Stimulated activated CD4-positive, alpha-beta T cell treated with anti-CD3 and anti-CD28 coated beads, Interleukin-4, amount 100 ng/mL, for 48 hours (primary cell): ENCODE data around the gene FSTL5.

Experiments used
- DNase-seq, 2 donors: peaks; one replicate each; pipeline ENCODE4 v3.0.0-alpha.2; 2020; ENCODE audit warnings: low read depth in 2 of 2

The FSTL5 gene

DNA sequence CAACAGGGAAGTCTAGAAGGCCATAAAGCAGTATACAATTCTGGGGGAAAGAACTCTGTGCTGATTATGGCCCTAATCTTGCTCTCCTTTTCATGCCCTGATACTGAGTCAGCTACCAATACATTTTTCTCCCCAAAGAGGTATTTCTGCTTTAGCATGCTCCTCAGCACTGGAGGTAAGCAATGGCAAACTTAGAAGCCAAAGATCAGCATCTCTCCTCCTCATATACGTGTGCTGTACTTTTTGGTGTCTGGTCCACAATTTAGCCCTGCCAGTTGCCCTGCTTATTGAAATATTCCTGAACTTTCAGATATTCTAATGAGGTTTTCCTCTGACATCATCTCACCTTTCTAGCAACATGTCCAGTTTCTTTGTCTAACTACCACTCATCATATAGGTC is 226.2 kb downstream of the FSTL5 start:
- no peak for DNase-seq

DNA sequence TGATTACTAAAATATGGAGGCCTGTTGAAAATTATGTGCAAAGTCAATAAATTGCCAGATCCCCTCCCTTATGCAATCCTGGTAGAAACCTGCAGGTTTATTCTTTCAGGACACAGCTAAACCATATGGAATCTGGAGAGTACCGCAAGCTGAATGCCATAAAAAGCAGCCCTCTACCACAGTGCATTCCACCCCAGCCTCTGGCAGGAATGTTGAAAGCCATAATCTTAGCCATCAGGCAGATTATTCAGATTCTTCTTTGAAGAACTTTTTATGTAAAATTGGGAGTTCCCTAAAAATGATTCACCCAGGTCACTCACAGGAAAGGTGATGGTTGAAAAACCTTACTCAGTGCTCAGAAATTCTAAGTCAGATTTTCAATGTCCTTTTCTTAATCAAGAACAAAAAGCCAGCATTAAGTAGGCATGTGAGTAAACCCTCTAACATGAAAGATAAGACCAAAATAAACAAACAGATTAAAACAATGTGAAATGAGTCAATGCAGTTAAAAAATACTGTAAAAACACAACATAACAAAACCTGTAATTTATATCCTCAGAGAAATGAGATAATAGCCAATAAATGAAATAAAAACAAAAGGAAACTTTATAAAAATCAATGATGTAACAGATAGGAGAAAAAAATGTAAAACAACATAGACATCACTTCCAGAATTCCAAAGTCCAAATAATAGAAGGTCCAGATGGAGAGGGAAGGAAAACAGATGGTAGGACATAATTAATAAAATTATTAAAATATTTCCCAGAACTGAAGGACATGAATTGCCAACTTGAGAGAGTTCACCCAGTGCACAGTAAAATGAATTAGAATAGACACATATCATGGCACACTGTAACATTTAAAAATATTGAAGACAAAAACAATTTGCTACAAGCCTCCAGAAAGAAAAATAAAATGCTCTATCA is 226.9 kb downstream of the FSTL5 start:
- DNase-seq, result no peak

DNA sequence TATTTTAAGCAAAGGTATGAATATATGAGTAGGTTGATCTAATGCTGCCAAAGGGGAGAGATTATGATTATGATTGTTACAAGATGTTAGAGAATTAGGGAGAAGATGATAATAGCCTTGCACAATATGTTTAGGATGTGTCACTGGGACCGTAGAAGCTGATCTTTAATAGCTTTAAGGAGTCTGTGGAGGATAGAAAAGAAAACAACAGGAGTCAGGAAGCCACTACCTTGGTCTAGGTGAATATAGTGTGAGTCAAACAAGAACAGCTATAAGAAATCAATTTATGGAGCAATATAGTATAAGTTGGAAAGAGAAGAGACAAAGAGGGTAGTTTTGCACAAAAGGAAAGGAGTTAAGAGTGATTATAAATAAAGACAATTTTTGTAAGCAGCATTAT is 232.7 kb downstream of the FSTL5 start:
- DNase-seq, result no peak

DNA sequence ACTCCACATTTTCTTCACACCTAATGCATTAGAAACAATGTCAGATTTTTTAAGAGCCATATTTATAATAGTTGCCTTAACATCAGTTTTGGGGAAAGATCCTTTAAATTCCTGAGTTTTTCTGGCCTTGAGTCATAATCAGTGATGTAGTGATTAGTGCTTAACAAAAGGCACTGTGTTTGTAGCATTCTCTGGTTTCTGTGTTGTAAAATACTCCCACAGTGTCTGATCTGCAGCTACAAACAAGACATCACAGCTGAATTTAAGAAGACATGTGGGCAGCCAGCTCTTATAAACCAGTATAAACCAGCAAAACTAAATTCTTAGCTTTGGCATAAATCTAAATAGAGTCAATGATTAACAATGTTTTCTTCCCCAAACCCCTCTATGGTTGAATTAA is 233.8 kb downstream of the FSTL5 start:
- DNase-seq, result no peak

DNA sequence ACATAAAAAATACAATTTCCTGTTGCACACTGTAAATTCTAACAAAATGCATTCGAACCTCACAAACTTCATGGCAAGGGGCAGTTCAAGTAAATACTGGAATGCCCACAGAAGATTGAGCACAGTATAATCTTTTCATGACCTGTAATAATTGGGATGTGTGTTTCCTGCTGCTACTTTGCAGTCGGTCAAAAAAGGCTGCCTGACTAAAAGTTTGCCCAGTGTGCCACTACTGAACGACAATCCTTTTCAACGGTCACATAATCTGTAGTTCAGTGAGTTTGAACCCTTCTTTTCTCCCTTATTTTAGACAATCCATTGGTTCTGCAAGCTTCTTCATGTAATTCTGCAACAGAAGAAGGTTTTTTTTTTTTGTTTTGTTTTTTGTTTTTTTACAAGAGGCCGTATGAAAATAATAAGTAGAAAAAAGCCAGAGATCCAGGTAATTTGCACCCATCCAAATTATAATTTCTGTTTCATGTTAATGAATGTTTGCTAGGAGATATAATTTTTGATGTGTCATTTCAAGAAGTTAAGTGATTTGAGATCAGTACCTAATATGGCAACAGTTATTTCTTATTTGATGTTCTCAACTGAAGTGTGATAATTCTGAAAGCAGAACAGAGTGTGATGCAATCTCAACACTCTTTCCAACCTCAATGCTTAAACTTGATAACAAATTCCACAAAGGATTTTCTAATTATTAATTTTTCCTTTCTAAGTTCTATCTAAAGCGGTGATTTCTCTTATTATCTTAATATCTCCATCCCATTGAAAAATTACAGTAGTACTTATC is 237.6 kb downstream of the FSTL5 start:
- no peak for DNase-seq

DNA sequence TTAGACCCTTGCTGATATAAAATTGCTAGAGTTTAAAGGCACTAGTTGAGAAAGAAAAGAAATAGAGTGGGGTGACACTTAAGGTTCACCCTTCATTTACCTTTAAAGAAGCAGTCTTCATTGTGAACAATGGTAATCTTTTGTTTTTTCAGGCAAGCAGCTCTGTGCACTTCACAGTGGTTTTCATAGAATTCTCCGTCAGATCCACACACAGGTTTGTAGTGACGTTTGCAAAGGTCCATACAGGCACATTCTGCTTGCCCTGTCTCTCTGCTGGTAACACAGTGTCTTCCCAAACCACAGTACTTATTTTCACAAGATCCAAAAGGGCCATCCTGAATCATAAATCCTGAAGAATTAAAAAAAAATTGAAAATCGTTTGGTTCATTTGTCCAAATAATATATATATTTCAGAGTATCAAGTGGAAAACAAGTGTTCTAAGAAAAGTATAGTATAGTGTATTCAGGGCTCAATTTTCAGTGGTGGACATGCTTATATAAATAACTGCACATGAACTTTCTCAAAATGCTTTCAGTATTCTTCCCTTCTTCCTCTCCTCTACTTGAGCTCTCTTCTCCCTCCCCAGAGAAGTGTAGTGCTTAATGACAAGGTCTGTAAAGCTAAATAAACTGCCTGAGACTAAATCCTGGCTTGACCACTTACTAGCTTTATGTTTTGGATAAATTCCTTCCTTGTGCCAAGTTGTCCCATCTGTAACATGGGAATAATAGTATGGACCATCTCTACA is 243.3 kb downstream of the FSTL5 start:
- DNase-seq, result no peak

DNA sequence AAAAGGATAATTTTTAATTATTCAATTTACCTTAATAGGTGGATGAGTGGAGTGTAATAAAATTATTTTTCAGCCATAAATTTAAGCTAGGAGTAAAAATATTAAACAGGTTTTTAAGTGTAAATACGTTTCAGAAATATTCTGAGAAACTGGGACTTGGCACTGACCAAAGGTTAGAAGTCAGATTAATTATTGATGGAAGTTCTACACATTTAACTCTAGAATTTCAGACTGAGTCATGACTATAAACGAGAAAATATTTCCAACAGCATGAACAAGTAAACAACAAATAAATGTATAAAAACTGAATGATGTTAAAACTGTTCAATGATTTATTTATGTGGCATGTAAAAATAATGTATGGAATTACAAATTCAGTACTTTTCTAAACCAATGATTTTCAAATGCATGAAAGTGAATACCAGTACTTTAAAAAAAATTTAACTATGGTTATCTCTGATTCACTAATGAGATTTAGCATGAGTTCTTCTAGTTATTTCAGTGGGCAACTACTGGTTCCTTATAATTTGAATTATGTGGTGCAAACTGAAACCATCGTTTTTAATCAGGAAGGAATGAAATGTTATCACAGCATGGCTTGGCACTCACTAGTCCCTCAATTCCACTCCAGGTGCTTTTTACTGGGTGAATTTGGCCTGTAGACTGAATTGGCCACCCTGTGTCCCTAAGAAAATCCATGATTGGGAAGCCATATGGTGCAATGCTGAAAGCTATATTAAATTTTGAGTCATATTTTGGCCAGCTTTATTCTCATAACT is 244.2 kb downstream of the FSTL5 start:
- no peak for DNase-seq

DNA sequence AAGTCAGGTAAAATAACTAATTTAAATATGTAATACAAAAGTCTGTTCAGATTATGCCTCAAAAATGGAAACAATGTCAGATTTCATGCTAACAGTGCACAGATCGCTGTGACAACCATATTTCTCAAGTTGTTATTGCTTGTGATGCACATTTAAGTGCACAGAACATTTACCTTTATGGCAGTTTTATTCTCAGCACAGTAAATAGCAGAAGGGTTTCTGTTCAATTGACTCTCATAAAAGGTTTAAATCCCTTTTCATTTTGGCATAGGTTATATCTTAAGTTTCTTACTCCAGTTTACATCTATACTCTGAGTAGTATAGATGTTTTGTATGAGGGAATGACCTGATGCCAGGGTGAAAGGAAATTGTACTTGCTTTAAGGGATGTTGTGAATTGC is 247.8 kb downstream of the FSTL5 start:
- no peak for DNase-seq

DNA sequence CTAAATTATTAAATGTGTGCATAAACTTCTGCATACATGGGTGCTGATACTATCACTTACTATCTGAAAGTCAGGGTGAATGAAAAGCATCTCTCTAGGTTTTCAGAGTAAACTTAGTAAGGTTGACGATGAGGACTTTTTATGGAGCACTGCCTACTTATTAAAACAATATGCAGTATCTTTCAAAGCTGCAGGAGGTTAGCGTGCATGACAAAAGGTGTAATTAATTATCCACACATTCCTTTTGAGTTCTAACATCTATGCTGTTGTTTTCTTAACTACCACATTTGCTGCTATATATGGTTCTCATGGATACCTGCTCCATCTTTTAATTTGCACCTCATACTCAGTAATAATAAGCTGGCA is 256.2 kb downstream of the FSTL5 start:
- DNase-seq, result no peak

DNA sequence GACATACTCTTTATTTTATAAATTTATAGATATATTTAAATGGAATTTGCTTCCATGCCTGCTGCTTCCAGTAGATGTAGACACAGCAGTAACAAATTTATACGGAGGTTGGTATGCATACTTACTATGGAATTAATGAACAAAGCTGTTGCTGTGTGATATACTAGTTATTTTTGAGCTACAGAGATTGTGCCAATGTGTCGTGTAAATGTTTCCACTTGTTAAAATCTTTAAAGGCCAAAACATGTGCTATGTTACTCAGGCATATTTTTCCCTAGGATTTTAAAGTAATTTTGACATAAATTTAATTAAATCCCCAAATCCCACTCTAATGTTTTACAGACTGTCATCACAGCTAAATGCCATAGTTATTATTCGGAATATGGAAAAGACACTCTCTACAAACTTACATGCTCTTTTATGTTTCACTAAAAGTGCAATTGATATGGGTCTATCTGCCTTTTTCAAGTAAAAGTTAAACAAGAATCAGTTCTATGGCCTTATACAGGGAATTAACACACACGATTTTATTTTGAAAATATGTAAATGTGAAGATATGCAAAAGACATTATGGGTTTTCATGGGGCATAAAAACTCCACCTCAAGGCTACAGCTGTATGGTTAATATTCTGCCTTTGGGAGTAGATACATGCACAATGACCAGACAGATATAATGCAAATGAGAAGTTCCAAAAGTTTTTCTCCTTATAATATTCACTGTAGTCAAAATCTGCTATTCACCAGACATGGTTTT is 256.8 kb downstream of the FSTL5 start:
- DNase-seq, result no peak

DNA sequence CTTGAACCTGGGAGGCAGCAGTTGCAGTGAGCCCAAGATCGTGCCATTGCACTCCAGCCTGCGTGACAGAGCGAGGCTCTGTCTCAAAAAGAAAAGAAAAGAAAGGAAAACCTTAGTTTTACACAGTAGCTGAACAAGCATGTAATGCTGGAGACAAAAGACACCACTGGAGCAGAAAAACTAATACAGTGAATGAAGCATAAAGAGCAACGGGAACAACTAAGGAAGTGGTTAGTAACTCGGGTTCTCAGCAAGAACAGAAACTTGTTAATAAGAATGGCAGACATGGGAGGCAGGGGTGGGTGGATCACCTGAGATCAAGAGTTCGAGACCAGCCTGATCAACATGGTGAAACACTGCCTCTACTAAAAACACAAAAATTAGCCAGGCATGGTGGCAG is 263.7 kb downstream of the FSTL5 start:
- DNase-seq, result no peak

DNA sequence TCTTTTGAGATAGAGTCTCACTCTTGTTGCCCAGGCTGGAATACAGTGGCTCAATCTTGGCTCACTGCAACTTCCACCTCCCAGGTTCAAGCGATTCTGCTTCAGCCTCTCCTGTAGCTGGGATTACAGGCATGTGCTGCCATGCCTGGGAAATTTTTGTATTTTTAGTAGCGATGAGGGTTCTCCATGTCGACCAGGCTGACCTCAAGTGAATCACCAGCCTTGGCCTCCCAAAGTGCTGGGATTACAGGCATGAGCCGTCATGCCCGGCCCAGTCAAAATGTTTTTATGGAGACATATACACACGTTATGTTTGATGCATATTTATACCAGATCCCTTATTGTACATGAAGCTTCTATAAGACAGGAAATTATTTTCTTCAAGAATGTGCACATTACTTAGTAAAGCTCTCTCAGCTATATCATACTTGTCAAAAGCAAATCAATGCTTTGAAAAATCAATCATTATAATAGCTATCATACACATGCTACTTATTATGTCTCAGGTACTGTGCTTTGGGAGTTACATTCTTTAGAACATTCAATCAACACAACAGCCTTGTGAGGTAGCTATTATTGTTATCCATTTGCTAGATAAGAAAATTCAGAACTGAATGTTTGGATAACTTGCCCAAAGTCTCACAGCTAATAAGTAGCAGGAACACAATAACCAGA is 269.2 kb downstream of the FSTL5 start:
- no peak for DNase-seq

DNA sequence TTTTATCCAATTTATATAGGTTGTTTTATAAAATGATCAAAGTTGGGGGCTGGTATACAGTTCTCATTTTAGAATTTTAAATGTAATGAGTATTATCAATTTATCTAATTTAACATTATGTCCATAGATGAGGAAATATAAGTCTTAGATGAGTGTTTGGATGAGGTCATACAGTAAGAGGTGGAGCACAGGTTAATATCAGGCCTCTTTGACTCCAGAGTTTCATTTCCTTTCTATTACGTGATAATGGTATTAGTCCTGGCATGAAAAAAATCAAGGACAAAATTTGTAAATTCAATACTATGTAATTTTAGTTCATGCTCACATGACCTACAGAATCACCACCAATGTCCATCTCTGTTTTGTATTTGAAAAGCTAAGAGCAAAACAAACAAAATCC is 269.8 kb downstream of the FSTL5 start:
- no peak for DNase-seq

DNA sequence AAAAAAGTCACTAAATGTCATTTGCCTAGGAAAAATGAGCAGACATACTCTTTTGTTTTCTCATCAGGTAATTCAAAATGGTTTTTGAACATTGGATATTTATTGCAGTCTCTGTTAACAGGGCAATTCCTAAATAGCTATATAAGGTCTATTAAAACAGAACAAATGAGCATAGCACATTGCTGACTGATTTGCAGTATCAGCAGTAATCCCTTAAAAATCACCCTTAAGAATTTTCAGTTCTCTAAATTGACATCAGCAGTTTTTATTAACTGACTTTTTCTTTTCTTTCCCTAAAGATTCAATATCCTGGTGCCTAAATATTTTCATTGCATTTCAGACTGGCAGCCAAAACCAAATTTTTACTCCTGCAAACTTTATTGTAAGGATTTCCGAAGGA is 270.2 kb downstream of the FSTL5 start:
- DNase-seq, result no peak

DNA sequence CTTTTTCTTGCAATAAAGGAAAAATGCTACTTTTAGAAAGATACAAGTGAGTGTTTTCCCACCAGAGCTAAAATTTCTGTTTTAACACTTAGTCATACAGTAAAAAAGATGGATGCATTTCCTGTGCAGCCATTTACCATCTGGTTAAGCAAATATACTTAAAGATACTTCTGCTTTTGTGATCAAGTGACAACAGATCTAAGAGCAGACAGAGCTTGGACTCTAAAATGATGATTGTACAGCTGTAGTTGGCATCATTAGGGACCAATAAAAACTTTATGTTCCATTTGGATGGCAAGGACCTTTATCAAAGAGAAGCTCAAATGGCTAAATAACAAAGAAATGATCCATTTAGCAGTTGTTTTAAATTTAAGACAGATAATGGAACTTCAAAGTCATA is 270.8 kb downstream of the FSTL5 start:
- DNase-seq, result no peak

DNA sequence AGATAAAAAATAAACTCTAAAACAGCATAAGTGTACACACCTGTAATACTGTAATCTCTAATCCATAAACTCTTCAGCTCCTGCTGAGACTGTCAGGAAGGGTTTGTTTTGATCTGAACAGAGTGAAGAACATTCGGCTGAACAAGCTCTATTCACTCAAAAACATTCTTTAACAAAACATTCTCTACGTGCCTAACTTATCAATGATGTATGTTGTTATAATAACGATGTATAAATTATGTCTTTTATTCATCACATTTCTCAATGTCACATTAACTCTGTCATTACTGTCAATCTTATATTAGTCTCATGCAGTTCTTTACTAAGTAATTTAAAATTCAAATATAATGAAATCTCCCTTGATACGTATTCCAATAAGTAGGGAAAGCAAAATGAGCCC is 280.6 kb downstream of the FSTL5 start:
- DNase-seq, result no peak

DNA sequence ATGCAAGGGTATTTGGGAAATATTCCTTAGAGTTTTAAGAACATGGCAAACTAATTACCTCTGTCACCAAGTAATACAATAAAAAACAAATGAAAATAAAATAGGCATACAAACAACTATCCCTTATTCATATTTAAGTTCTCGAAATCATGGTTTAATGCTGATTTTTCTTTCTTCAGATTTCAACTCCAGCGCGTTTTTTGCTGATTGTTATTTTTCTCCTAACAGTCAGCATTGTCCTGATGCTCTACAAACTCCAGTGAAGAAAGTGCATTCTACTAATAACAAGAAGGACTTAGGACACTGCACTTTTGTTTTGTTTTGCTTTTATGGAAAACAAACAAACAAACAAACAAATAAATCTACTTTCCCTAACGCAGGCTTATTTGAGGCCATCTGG is 282.4 kb downstream of the FSTL5 start:
- DNase-seq, result no peak

DNA sequence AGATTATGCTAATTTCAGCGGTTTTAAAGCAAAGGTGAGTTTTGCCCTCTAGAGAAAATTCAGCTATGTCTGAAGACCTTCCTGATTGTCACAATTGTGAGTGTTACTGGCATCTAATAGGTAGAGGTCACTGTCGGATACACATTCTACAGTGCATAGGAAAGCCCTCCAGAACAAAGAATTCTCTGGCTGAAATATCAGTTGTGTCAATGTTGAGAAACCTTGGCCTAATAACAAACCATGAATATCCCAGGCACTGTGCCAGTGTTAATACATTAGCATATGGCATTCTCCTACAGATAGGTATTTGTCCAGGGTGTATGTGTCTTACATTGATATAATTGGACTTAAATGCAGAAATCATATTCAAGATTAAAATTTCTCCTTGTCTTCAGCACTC is 294.3 kb downstream of the FSTL5 start:
- DNase-seq, result no peak

DNA sequence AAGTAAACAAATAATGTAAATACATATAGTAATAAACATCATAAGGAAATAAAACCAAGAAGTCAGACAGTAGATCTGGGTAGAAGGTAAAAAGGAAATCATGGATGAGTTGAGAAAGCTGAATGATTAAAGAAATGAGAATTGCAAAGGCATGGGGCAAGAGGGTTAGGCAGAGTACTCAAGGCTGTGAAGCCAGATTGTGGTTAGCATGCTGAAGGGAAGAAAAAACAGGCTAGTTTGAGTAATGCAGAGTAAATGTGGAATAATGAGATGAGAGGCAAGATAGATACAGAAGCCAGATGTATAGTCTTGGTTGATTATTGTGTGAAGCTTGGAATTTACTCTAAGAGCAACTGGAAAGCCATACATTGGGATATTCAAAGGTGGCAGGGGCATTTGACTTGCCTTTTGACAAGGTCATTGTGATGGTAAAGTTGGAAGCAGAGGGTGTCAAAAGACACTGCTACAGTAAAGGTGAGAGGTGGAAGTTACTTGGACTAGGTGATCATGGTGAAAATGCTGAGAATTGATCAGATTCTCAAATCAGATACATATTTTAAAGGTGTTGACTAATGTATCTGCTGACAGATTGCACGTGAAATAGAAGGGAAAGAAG is 307.0 kb downstream of the FSTL5 start:
- DNase-seq, result no peak

DNA sequence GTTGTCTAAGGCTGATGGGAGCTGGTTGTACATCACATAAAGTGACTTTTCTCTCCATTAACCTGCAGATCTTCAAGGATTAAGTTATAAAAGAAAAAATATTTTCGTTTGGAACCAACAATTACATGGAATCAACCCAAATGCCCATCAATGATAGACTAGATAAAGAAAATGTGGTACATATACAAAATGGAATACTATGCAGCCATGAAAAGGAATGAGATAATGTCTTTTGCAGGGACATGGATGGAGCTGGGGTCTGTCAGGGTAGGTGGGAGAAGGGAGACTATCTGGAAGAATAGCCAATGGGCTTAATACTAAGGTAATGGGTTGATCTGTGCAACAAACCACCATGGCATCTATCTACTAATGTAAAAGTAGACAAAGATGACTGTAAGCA is 313.2 kb downstream of the FSTL5 start:
- no peak for DNase-seq
